Right lobe of liver (tissue), 4 donors: ENCODE results near the gene RIMBP2.

Experiments
- CTCF ChIP-seq, 4 donors: fragments of 200-600 bp in 3 of 4; fragments of 450-650 bp in 1 of 4; IDR thresholded peaks; one replicate each; pipeline versions ENCODE4 v1.5.1 to v1.8.0; 2016 to 2022; ENCODE audit warnings: antibody characterized with exemption in 4 of 4, mild to moderate bottlenecking in 2 of 4
- POLR2A ChIP-seq: fragments of 450-650 bp; IDR thresholded peaks from one replicate; pipeline ENCODE4 v1.6.1; 2017; ENCODE audit warnings: antibody characterized with exemption, mild to moderate bottlenecking
- donor health status: DM: no; HTN: no; CAD: no.
- donor health status: DM: no; HTN: no; CAD: no.
- donor health status: DM: no; HTN: yes; CAD: no.

- TF ChIP-seq CTCF (IDR thresholded peaks at IDR 0.05) (no peak), POLR2A (no peak)
These were observed 293.0 kb downstream of the RIMBP2 start for GRCh38 chr12:130423136-130423535.
